Measurements from ENCODE around the gene SMIM3.
"Not testable (repeated sequence)": the region's sequence is repeated elsewhere in the genome, so short reads cannot be mapped to it uniquely, and the experiment has no call there.

SMIM3 gene

DNA sequence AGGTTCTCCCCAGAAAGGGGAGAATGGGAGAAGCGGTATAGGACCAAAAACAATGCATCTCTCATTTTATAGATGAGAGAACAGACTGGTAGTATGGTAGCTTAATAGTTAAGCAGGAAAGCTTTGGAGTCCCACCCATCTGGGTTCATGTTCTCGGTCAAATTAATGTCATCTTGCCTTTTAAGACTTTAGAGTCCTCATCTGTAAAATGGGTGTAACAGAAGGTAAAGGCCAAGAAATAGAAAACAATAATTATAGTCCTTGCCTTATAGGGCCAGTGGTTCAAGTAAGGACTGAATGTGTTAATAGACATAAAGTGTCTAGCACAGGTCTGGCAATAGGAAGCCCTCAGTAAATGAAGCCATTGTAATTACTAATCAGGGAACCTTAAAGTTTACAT lies 16.4 kb downstream of the SMIM3 start:
- no peak overlapping the region for H3K4me3 Mint-ChIP-seq
- no peaks in the 10 kb centered on the region for H3K27me3 Mint-ChIP-seq (ENCODE audit: low read depth)
- no peaks in the 10 kb centered on the region for H3K9me3 Mint-ChIP-seq
- peaks cover 25% of the 10 kb centered on the region for H3K4me1 Mint-ChIP-seq (ENCODE audit: low read depth)
- peaks cover 26% of the 10 kb centered on the region for H3K36me3 Mint-ChIP-seq (ENCODE audit: low read depth)
- no peak overlapping the region for H3K27ac Mint-ChIP-seq

DNA sequence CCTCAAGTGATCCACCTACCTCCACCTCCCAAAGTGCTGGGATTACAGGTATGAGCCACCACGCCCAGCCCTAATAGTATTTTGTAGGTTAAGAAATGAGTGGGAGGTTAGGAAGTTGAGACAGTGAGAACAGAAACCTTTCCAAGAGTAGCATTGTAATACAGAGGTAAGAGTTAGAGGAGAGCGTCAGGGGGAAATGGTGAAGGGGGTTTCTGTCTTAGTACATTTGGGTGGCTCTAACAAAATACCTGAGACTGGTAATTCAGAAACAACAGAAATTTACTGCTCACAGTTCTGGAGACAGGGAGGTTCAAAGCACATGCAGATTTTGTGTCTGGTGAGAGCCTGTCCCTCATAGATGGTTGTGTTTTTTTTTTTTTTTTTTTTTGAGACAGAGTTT lies 18.8 kb downstream of the SMIM3 start:
- Mint-ChIP-seq H3K4me3 (no peak overlapping the region), H3K27me3 (ENCODE audit: low read depth) (no peaks in the 10 kb centered on the region), H3K27ac (no peak overlapping the region), H3K9me3 (no peaks in the 10 kb centered on the region), H3K36me3 (ENCODE audit: low read depth) (peaks cover 24% of the 10 kb centered on the region), H3K4me1 (ENCODE audit: low read depth) (peaks cover 14% of the 10 kb centered on the region)

DNA sequence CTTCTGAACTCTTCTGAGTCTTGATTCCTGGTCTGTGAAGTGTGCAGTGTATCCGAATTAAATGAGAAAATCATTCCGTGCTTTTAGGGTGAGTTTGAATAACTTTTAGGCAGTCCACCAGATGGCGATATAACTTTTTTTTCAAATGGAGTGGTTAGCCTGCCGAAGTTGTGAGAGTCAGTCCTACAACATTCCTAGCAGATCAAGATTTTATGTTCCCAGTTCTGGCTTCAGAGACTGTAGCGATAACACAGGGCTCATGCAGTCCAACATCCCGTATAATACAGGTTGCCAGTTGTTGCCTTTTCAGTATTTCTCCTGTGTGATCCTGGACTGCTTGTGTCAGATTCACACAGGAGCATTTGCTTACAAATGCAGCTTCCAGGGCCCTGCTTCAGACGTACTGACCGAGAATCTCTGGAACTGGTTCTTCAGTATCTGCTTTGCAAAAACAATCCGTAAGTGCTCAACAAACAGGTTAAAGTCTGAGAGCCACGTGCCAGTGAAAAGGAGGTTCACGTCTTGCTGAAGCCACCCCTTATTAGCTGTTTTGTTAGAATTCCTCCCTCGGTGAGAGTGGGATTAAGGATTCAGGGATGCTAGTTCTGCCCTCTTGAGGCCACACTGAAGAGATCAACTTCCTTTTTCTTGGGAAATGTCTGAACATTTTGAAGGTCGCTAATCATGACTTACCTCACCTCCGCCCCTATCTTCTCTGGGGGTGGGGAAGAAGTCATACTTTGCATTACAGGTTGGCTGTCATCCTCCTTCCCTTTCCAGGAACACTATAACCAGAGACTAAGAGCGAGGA lies 22.8 kb downstream of the SMIM3 start:
- Mint-ChIP-seq H3K9me3 (peaks cover 4% of the 10 kb centered on the region), H3K27ac (no peak overlapping the region), H3K4me1 (ENCODE audit: low read depth) (peaks cover 12% of the 10 kb centered on the region), H3K4me3 (no peak overlapping the region), H3K27me3 (ENCODE audit: low read depth) (peaks cover 6% of the 10 kb centered on the region), H3K36me3 (ENCODE audit: low read depth) (peaks cover 11% of the 10 kb centered on the region)

DNA sequence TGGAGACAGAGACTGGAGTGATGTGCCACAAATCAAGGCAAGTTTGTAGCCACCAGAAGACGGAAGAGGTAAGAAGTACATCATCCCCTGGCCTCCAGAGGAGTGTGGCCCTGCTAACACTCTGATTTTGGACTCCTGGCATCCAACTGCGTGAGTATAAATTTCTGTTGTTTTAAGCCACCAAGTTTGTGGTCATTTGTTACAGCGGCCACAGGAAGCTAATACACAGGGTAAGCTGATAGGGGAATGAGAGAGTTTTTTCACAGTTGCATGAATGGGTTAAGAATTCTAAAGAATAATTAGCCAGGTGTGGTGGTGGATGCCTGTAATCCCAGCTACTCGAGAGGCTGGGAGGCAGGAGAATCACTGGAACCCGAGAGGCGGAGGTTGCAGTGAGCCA lies 25.8 kb downstream of the SMIM3 start:
- Mint-ChIP-seq H3K4me1 (ENCODE audit: low read depth) (peaks cover 8% of the 10 kb centered on the region), H3K27me3 (ENCODE audit: low read depth) (peaks cover 13% of the 10 kb centered on the region), H3K27ac (no peak overlapping the region), H3K4me3 (no peak overlapping the region), H3K36me3 (ENCODE audit: low read depth) (peaks cover 3% of the 10 kb centered on the region), H3K9me3 (peaks cover 4% of the 10 kb centered on the region)

DNA sequence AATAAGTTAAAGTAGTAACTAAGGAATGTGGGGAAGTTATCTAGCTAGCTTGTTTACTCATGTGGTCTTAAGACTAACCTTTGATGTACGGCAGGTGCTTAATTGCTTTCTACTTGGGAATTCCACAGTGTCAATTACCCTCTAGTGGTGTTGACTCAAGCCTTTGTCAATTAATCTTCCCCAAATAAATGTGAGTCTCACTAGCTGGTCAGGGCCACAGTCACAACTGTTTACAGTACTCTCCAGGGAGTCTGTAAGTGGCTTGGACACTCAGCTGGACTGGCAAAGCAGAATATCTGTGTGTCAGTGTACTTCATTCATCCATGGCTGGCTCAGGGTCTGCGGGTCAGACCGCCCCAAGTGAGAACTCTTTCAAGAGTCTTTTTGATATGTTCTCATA lies 30.8 kb downstream of the SMIM3 start:
- Mint-ChIP-seq H3K27me3 (ENCODE audit: low read depth) (peaks cover 9% of the 10 kb centered on the region), H3K9me3 (peaks cover 3% of the 10 kb centered on the region), H3K27ac (no peak overlapping the region), H3K4me3 (no peak overlapping the region), H3K36me3 (ENCODE audit: low read depth) (no peaks in the 10 kb centered on the region), H3K4me1 (ENCODE audit: low read depth) (no peaks in the 10 kb centered on the region)

DNA sequence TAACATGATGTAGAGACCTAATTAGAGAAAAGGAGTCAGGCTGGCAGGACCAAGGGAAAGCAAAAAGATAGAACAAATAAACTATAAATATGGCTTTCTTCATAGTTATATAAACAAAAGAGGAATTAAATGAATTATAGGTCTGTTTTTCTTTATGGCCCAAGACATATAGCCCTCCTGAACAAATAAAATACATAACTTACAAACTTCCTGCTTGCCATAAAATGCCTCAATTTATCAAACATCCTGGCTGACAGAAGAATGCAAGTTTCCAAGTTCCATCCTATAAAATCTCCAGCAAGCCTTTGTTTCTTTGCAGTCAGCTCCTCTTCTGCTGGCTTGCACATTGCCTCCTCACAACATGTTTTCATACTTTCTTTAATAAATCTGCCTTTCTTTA lies 36.5 kb downstream of the SMIM3 start:
- H3K36me3 Mint-ChIP-seq (ENCODE audit: low read depth), result no peaks in the 10 kb centered on the region
- H3K27me3 Mint-ChIP-seq (ENCODE audit: low read depth), result peaks cover 4% of the 10 kb centered on the region
- H3K4me1 Mint-ChIP-seq (ENCODE audit: low read depth), result no peaks in the 10 kb centered on the region
- H3K9me3 Mint-ChIP-seq, result peaks cover 26% of the 10 kb centered on the region
- no peak overlapping the region for H3K27ac Mint-ChIP-seq
- H3K4me3 Mint-ChIP-seq, result no peak overlapping the region

DNA sequence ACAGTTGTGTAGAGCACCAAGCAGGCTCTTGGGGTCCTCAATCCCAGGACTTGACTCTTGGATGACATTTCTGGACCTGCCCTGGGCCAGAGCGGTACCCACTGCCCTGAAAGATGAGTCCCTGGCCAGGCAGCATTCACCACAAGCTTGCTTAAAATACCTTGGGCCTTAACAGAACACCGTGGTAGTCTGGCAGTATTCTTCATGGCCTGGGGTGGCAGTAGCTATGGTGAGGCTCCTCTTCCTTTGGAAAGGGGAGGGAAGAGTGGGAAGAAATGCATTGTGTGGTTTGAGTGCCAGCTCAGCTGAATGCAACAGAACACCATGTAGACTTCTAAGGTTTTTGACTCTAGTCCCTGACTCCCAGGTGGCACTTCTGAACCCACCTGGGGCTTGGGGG lies 38.4 kb downstream of the SMIM3 start:
- Mint-ChIP-seq H3K36me3 (ENCODE audit: low read depth) (no peaks in the 10 kb centered on the region), H3K27me3 (ENCODE audit: low read depth) (peaks cover 4% of the 10 kb centered on the region), H3K9me3 (peaks cover 33% of the 10 kb centered on the region), H3K27ac (no peak overlapping the region), H3K4me1 (ENCODE audit: low read depth) (no peaks in the 10 kb centered on the region), H3K4me3 (no peak overlapping the region)

DNA sequence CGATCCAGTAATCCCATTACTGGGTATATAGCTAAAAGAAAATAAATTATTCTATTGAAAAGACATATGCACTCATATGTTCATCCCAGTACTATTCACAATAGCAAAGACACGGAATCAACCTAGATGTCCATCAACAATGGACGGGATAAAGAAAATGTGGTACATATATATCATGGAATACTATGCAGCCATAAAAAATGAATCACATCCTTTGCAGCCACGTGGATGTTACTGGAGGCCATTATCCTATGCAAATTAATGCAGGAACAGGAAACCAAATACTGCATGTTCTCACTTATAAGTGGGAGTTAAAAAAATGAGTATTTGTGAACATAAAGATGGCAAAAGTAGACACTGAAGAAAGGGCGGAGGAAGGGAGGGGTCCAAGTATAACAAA lies 51.2 kb downstream of the SMIM3 start:
- Mint-ChIP-seq H3K9me3 (peaks cover 37% of the 10 kb centered on the region), H3K27ac (no peak overlapping the region), H3K4me1 (ENCODE audit: low read depth) (no peaks in the 10 kb centered on the region), H3K4me3 (no peak overlapping the region), H3K36me3 (ENCODE audit: low read depth) (no peaks in the 10 kb centered on the region), H3K27me3 (ENCODE audit: low read depth) (peaks cover 4% of the 10 kb centered on the region)

DNA sequence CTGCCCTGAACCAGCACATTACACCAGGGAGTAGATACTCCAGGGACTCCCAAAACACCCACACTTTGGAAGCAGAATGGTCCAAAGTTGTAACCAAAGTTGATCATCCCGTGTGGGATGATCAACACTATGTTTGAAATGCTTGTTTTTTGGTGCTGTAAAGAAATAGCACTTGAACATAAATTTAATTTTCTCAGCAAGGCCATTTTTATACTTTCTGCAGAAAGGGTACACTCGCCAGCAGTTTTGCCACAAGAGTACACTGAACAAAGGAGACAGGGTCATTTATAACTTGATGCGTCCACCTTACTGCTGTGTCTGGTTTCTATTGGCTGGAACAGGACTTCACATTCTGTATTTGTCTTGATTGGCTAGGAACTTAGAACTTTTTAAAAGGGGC lies 53.3 kb downstream of the SMIM3 start:
- not testable (repeated sequence) for H3K36me3 Mint-ChIP-seq (ENCODE audit: low read depth); H3K27ac Mint-ChIP-seq; H3K4me1 Mint-ChIP-seq (ENCODE audit: low read depth); H3K4me3 Mint-ChIP-seq; H3K27me3 Mint-ChIP-seq (ENCODE audit: low read depth)
- peaks cover 37% of the 10 kb centered on the region for H3K9me3 Mint-ChIP-seq

DNA sequence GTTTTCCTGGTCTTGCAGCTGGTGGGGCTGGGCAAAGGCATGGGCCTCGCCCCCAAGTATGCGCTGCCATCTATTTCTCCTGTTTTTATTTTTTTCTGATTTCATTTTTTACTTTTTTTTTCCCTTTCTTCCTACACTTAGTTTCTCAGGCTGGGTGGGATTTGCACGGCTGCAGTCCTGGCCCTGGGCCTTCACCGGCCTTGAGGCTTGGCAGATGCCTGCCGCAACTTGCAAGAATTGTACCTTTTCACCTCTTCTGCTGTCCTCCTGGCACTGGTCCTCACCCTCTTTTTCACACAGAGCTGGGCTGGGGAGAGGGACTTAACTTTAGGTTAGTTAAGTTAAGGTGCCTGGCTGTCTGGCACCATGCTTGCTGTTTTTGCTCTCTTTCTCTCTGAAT lies 57.5 kb downstream of the SMIM3 start:
- no peak overlapping the region for H3K27ac Mint-ChIP-seq
- peaks cover 14% of the 10 kb centered on the region for H3K27me3 Mint-ChIP-seq (ENCODE audit: low read depth)
- no peaks in the 10 kb centered on the region for H3K36me3 Mint-ChIP-seq (ENCODE audit: low read depth)

DNA sequence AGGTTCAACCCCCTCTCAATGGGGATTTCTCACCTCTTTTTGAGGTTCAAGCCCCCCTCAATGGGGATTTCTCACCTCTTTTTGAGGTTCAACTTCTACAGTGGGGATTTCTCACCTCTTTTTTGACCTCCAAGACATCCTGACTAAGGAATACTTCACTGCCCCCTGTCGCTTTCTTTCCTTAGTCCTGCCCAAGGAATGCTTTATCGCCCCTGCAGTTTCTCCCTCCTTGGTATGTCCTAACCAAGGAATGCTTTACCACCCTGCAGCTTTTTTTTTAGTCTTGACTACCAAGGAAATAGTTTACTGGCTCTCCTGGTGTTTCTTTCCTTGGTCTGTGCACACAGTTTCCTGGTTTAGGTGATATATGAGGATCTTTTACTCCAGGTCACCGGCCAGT lies 58.1 kb downstream of the SMIM3 start:
- H3K9me3 Mint-ChIP-seq, result peaks cover 14% of the 10 kb centered on the region
- H3K27me3 Mint-ChIP-seq (ENCODE audit: low read depth), result peaks cover 14% of the 10 kb centered on the region
- H3K4me3 Mint-ChIP-seq, result no peak overlapping the region
- no peaks in the 10 kb centered on the region for H3K36me3 Mint-ChIP-seq (ENCODE audit: low read depth)
- H3K27ac Mint-ChIP-seq, result no peak overlapping the region
- no peaks in the 10 kb centered on the region for H3K4me1 Mint-ChIP-seq (ENCODE audit: low read depth)

More for the DNA sequence above, 57.5 kb downstream of the SMIM3 start:
- Mint-ChIP-seq H3K9me3 (peaks cover 18% of the 10 kb centered on the region), H3K4me3 (no peak overlapping the region), H3K4me1 (ENCODE audit: low read depth) (no peaks in the 10 kb centered on the region)

DNA sequence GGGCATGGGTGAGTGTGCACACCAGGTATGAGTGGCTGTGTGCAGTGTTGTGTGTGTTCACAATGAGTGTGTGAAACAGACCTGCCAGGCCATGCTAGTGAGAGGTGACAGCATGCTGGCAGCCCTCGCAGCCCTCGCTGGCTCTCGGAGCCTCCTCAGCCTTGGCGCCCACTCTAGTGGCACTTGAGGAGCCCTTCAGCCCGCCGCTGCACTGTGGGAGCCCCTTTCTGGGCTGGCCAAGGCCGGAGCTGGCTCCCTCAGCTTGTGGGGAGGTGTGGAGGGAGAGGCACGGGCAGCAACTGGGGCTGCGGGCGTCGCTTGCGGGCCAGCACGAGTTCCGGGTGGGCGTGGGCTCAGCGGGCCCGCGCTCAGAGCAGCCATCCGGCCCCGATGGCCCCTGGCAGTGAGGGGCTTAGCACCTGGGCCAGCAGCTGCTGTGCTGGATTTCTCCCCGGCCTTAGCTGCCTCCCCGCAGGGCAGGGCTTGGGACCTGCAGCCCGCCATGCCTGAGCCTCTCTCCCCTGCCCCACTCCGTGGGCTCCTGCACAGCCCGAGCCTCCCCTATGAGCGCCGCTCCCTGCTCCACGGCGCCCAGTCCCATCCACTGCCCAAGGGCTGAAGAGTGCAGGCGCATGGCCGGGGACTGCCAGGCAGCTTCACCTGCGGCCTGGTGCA lies 66.8 kb downstream of the SMIM3 start:
- not testable (repeated sequence) for H3K9me3 Mint-ChIP-seq; H3K36me3 Mint-ChIP-seq (ENCODE audit: low read depth); H3K27me3 Mint-ChIP-seq (ENCODE audit: low read depth); H3K27ac Mint-ChIP-seq; H3K4me3 Mint-ChIP-seq
- peaks cover 21% of the 10 kb centered on the region for H3K4me1 Mint-ChIP-seq (ENCODE audit: low read depth)

DNA sequence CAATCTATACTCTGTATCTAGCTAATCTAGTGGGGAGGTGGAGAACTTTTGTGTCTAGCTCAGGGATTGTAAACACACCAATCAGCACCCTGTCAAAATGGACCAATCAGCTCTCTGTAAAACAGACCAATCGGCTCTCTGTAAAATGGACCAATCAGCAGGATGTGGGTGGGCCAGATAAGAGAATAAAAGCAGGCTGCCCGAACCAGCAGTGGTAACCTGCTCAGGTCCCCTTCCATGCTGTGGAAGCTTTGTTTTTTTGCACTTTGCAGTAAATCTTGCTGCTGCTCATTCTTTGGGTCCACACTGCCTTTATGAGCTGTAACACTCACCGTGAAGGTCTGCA lies 67.7 kb downstream of the SMIM3 start, which contains the start of gene IRGM:
TSS of gene IRGM (plus strand) at position 214 of the 346 bp plus-strand sequence. CDS start 1,603 bp downstream, outside the sequence.
- peak within 1 kb of the TSS; percentile 86 for H3K27ac Mint-ChIP-seq
- H3K36me3 Mint-ChIP-seq (ENCODE audit: low read depth); H3K27me3 Mint-ChIP-seq (ENCODE audit: low read depth); H3K9me3 Mint-ChIP-seq: not testable (repeated sequence)
- H3K4me1 Mint-ChIP-seq (ENCODE audit: low read depth), result peaks cover 23% of the 10 kb centered on the region
- H3K4me3 Mint-ChIP-seq, result peak within 1 kb of the TSS; percentile 84
